IPS-NIHi11 (cell line): Measurements from ENCODE around the gene TMSB10.

Experiments
- DNase-seq: peaks from one replicate; pipeline ENCODE4 v3.0.0; 2012; ENCODE audit warnings: mixed read lengths, low spot score

Gene TMSB10

GRCh38 chr2:84880645-84881521 lies 24.6 kb upstream of the TMSB10 start, which contains the start of gene TRABD2A:
Gene TRABD2A, minus strand, starts transcription at chr2:84881084. Its CDS starts 45 bp downstream, at chr2:84881039.
- DNase-seq: peak; percentile 72

- DNase-seq: peak; percentile 81
Measured at GRCh38 chr2:84881581-84882413, 23.7 kb upstream of the TMSB10 start.

DNA sequence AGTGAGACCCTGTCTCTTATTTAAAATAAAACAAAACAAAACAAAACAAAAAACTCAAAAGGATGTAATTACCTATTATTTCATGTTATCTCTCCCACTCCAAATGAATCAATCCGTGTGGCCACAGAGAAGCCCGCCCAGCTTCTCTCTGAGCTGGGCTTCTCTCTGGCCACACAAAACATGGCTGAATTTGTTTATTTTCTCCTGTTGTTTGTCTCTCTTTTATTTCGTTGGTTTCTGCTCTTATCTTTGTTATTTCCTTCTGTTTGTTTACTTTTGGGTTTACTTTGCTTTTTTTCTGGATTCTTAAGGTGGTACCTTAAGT lies 23.1 kb upstream of the TMSB10 start:
- no peak for DNase-seq

- DNase-seq: no peak
Measured at GRCh38 chr2:84882775-84883550, 22.5 kb upstream of the TMSB10 start.

GRCh38 chr2:84884449-84884848 lies 21.0 kb upstream of the TMSB10 start:
- no peak for DNase-seq

- no peak for DNase-seq
Measured at GRCh38 chr2:84885111-84885510, 20.3 kb upstream of the TMSB10 start.

DNA sequence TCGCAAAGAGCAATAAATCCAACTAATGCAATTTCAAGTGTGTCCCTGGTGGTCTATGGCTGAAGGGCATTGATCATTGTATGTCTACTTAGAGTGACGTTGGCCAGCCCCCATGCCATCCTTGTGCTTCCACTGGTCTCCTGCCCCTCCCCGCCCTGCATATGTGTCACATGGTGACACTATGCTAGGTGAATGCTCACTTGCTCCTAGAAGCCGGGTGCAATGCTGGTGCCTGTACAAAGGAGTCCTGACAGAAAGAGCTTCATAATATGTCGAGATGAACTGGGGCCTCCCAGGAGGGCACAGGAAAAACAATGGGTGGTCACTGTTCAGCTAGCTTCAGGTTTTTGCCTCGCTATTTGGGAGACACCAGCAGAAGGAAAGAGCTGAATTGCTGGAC lies 18.7 kb upstream of the TMSB10 start:
- DNase-seq: no peak

DNA sequence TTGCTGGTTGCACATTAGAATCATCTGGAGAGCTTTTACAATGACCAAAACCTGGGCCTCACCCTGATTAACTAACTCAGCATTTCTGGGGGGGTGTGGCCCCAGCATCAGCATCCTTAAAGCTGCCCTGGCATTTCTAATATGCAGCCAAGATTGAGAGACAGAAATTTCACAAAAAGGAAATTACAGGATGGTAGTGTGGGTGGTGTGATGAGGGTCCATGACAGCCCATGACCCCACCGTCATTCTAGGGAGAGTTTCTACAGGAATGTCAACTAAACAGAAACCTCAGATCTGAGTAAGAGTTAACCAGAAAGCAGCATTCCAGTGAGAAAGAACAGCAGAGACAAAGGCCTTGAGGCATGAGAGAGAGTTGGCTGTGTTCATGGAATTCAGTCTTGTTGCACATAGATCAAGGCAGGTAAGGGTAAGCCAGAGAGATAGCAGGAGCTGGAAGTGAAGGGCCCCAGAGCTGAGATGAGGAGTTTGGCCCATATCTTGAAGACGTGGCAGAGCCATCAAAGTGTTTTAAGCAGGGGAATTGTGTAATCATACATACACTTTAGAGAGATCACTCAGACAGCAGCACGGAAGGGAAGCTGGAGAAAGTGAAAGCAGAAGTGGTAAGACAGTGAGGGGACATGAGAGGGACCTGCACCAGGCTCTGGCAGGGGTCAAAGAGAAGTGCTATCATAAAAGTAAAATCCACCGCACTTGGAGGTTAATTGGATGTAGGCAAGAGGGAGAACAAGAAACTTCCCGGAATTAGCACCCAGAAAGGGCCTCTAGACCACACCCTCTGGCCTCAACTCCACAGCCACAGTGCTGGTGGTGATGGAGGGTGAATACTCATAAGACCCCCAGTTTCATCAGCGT lies 16.8 kb upstream of the TMSB10 start:
- DNase-seq: no peak

- DNase-seq: no peak
Measured at GRCh38 chr2:84889332-84889731, 16.1 kb upstream of the TMSB10 start.

DNA sequence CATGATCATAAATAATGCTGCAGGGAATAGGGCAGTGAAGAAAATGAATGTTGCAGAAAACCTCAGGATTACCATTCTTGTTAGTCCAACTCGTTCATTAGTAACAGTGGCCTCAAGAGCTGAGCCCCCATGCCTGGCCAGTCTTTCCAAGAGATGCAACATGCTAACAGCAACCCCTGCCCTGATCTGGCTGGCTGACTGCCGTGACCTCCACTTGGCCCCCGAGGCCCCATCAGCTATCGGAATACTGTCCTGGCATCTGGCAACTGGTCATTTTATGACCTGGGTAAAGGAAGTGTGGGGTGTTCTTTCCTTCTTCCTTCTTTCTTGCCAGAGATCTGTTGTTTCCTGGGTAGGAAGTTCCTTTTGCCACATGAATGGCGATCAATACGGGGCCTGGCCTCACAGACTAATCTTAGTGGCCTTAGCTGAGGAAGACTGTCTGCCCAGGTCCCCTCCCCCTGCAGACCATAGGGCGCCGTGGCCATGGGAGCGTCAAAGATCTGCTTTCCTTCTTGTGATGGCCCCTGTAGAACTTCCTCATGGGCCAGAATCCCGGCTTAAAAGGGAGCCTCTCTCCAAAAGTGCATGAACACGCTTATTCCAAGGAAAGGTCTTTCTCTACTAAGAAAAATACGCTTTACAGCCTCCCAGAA lies 14.0 kb upstream of the TMSB10 start:
- DNase-seq: no peak

- peak; percentile 52 for DNase-seq
Measured at GRCh38 chr2:84894131-84894586, 11.3 kb upstream of the TMSB10 start.

DNA sequence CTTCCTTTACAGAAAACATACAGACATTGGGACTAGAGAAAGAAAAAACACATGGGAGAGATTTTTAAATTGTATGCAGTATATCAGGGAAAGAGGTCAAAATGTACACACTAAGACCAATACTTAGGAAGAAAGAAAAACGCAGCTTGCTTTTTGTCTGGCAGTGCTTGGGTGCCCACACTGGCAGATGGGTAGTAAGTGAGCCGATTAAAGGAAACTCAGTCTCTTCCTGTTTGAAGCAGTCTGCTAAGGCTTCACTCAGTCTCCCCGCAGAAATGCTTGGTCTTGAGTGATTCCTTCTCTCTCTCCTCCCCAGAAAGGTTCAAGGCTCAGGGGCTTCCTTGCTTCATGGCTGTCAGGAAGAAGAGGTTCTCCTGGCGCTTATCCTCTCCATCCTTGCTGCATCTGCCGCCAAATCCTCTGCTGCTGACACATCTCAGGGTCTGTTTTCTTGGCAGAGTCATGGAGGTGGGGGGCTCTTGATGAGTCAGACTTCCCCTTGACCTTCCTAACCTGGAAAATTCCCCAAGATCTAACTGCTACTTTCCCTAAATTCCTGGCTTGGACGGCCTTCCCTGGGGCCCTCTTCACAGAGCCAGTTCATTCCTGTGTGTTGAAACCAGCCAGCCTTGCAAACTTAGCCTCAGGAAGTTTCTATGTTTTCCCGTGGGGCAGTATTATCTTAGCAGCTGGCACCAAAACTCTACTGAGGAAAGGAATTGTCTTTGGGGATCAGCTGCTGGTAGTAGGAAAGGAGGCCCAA lies 10.5 kb upstream of the TMSB10 start:
- no peak for DNase-seq

DNA sequence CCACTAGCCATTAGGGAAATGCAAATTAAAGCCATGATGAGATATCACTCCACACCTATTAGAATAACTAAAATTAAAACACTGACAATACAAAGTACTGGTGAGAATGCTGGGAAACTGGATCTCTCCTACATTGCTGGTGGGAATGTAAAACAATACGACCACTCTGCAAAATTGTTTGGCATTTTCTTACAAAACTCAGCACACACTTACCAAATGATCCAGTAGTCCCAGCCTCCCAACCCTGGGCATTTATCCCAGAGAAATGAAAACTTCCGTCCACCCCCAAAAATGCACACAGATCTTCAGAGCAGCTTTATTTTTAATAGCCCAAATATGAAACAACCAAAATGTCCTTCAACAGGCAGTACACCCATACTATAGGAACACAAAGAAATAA lies 8.9 kb upstream of the TMSB10 start:
- no peak for DNase-seq

DNA sequence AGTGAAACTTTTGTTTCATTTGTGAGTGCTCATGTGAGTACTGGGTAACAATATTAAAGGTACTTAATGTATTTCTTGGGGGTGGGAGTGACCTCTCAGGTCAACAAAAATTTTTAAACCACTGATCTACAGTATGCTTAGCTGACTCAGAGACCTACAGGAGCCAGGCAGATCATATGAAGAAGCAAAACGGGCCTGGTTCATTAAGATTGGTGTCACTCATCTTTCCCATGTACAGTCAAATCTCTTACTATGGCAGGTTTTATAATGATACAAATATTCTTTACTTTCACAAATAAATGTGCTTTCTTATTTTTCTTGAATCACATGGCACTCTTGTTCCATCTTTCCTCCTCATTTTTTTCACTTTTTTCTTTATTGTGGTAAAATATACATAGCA lies 7.7 kb upstream of the TMSB10 start:
- DNase-seq: no peak

- no peak for DNase-seq
Measured at GRCh38 chr2:84899304-84900204, 5.9 kb upstream of the TMSB10 start.

- DNase-seq: no peak
Measured at GRCh38 chr2:84900971-84901370, 4.5 kb upstream of the TMSB10 start.

- DNase-seq: no peak
Measured at GRCh38 chr2:84901593-84902120, 3.8 kb upstream of the TMSB10 start.

DNA sequence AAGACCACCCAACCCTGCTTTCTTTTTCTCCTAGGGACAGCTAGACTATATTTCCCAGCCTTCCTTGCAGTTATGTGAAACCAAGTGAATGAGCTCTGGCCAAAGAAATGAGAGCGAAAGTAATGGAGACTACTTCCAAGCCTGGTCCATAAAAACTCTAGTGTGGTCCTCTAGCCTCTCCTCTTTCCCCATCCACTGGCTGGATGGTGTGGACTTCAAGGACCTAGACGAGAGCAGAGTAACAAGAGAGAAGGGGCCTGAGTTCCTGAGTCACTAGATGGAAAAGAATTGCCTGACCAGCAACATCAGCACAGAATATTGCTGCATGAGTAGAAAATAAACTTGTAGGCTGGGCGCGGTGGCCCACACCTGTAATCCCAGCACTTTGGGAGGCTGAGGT lies 2.9 kb upstream of the TMSB10 start:
- DNase-seq: no peak

DNA sequence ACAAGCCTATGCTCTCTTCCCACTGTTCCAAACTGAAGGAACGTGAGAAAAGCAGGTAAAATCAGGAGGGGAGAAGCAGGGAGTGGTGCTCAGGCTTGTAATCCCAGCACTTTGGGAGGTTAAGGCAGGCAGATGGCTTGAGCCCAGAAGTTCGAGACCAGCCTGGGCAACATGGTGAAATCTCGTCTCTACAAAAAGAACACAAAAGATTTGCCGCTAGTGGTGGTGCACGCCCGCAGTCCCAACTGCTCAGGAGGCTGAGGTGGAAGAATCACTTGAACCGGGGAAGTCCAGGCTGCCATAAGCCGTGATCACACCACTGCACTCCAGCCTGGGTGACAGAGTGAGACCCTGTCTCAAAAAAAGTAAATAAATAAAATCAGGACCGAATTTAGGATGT lies 1.3 kb upstream of the TMSB10 start:
- DNase-seq: no peak
